Measurements from ENCODE around the gene APLP1. TPM values are rescaled to one million over a fixed set of nuclear protein-coding genes. Genes with fewer than 3 reads are reported as not detected.

APLP1 gene
- total and polyA plus RNA-seq, 4 donors = 0.08 to 0.51 (median 0.16) TPM; not detected in 1

GRCh38 chr19:35856546-35857149 is 11.7 kb upstream of the APLP1 start, which contains the start of gene KIRREL2:
Gene KIRREL2 (plus strand): TSS chr19:35856911. CDS start chr19:35857120, 209 bp downstream.
- Histone ChIP-seq H3K27me3 (ENCODE audit: control insufficient read depth in 4 of 4, insufficient read depth in 4 of 4, low read length in 3 of 4) (peaks cover 0 to 4% (median 2%) of the 10 kb centered on the region in 4 donors), H3K27ac (ENCODE audit: low read depth in 1 of 2, low read length in 2 of 2) (no peak within 1 kb of the TSS), H3K9ac (ENCODE audit: low read depth in 1 of 2, low read length in 2 of 2) (no peak within 1 kb of the TSS), H3K4me3 (ENCODE audit: low read depth in 1 of 3, low read length in 3 of 3) (peak within 1 kb of the TSS in 1 of 3 donors; percentile 49), H3K36me3 (ENCODE audit: control insufficient read depth in 4 of 4, insufficient read depth in 3 of 4, low read depth in 1 of 4, low read length in 3 of 4) (no peaks in the 10 kb centered on the region), H3K9me3 (ENCODE audit: control insufficient read depth in 4 of 4, low read length in 3 of 4) (no peaks in the 10 kb centered on the region), H3K4me1 (ENCODE audit: control insufficient read depth in 4 of 4, insufficient read depth in 4 of 4, low read length in 3 of 4) (peaks cover 4 to 10% (median 6%) of the 10 kb centered on the region in 4 donors)
- WGBS = 4% methylated on average over 42 of the region's 42 CpGs
- DNase-seq (ENCODE audit: low spot score) = no peak
- TF ChIP-seq MAX (IDR thresholded peaks at IDR 0.05) (no peak), TAF1 (conservative IDR thresholded peaks at IDR 0.05) (no peak), GABPA (IDR thresholded peaks at IDR 0.05 in 1 of 2, conservative IDR thresholded peaks at IDR 0.05 in 1 of 2) (no peak), REST (IDR thresholded peaks at IDR 0.05) (no peak), YY1 (IDR thresholded peaks at IDR 0.05) (no peak), FOXA1 (IDR thresholded peaks at IDR 0.05) (no peak), JUND (IDR thresholded peaks at IDR 0.05) (no peak), RXRA (IDR thresholded peaks at IDR 0.05) (no peak), FOXA2 (IDR thresholded peaks at IDR 0.05) (no peak), EGR1 (IDR thresholded peaks at IDR 0.05; ENCODE audit: low read depth in 2 of 2) (no peak), SP1 (IDR thresholded peaks at IDR 0.05) (no peak), CTCF (IDR thresholded peaks at IDR 0.05; ENCODE audit: low read depth, low read length, missing input control) (no peak), ZBTB33 (IDR thresholded peaks at IDR 0.05) (no peak), HNF4G (IDR thresholded peaks at IDR 0.05) (no peak), RAD21 (IDR thresholded peaks at IDR 0.05) (no peak), ATF3 (IDR thresholded peaks at IDR 0.05) (no peak), NR2F2 (IDR thresholded peaks at IDR 0.05) (no peak), HNF4A (conservative IDR thresholded peaks at IDR 0.05) (no peak)

Data from liver (tissue), 9 donors.